Left kidney (tissue), 2 donors: Measurements from ENCODE around the gene ATR. TPM values are rescaled to one million over a fixed set of nuclear protein-coding genes. Genes with fewer than 3 reads are reported as not detected.
A peak's percentile ranks its signal among the peaks of the same experiment; 100 is the strongest.
"Not testable (repeated sequence)": the region's sequence is repeated elsewhere in the genome, so short reads cannot be mapped to it uniquely, and the experiment has no call there.

Experiments
- DNase-seq: peaks from one replicate; pipeline ENCODE4 v3.0.0-alpha.2; 2013
- polyA plus RNA-seq: library from polyadenylated mRNA; unstranded; fragments of 120-200 nt; gene quantifications from one replicate; pipeline ENCODE4 v1.2.1, GENCODE V29; 2013; ENCODE audit not compliant: insufficient read length

Gene ATR
- polyA plus RNA-seq, 1 donor, result 40.0 TPM

DNA sequence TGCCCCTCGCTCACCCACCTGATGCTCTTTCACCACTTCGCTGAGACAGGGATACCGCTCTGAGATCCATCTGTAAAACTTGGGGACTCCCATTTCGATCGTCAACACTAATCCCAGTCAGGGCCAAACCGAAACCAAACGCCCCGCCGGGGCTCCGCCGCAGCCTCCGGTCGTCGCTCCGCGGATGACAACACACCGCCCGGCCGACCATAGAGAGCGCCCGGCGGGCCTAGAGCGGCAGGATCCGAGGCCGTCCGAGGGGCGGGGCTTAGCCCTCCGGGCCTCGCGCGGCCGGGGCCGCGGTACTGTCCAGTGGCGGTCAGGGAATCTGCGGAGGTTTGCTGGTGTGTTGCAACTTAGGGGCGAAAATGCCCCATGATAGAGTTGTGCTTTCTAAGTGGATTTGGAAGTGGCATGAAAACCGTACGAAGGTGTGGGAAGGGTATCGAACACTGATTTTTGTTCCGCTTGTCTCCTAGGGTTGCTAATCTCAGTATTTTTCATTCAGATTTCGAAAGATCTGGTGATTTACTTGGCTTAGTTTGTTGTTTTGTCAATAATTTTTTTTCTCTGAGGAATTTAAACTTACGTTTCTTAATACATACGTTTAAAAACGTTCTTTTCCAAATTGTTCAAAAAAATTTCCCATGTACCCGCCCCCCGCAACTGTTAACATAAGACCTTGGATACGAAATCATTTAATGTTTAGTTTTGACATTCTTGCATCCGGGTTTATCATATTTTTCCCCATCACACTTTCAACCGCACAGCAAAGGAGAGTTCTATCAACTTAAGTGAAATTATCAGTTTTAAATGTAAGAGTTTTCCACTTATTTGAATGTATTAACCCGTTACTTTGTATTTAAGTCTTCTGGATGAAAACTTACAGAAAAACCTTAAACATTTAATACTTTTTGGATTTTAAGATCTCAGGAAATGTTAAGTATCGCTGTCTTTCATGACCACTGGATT lies 130.4 kb downstream of the ATR start, which contains the start of gene XRN1:
Gene XRN1 (minus strand): TSS at position 186 of the 972 bp plus-strand sequence. CDS start 93 bp downstream, at position 93.
- peak; percentile 94 for DNase-seq

DNA sequence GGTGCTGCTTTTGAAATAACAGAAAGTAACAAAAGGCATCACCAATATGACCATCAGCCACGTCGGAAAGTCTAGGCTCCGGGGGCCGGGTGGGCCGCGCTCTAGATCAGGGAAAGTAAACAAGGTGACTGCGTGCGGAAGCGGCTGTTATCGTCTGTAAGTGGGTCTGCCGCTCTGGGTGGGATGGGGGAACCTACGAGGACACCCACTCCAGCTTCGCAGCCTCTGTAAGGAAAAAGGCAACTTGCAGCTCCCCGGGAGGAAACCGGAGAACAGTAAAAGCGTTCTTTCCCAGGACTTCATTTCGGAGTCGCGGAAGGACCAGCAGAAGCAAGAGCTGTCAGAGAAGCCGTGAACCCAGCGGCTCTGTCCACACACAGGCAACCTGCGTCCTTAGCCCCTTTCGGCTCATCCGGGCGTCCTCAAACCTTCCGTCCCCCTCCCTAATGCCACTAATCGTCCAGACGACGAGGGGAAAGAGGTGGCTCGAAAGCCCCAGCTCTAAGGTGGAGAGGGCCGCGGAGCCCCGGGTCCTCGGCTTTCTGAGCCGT lies 131.2 kb downstream of the ATR start:
- peak; percentile 47 for DNase-seq

DNA sequence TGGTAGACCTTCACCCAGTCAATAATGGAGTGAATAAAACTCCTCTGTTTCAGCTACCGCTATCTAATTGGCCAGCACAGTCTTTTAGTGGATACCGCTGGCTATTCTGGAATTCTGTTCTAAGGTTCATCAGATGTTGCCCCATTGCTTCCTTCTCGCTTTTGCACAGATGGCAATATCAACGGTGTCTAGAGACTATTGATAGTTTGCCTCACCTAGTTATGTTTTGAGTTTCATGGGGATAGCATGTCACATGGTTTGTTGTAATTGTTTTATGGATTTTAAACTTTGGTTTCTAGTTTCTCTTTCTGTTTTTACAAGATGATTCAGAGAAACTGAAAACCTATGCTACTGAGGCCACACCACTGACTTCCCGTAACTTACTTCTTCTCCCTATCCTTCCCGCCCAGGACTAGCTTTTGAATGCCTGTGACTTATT lies 132.7 kb downstream of the ATR start:
- DNase-seq, result no peak

DNA sequence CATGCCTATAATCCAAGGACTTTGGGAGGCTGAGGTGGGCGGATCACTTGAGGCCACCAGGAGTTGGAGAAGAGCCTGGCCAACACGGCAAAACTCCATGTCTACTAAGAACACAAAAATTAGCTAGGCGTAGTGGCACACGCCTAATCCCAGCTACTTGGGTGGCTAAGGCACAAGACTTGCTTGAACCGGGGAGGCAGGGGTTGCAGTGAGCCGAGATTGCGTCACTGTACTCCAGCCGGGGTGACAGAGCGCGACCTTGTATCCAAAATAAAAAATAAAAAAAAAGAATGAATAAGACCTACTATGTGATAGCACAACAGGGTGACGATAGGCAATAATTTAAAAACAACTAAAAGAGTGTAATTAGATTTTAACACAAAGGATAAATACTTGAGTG lies 134.2 kb downstream of the ATR start:
- no peak for DNase-seq

DNA sequence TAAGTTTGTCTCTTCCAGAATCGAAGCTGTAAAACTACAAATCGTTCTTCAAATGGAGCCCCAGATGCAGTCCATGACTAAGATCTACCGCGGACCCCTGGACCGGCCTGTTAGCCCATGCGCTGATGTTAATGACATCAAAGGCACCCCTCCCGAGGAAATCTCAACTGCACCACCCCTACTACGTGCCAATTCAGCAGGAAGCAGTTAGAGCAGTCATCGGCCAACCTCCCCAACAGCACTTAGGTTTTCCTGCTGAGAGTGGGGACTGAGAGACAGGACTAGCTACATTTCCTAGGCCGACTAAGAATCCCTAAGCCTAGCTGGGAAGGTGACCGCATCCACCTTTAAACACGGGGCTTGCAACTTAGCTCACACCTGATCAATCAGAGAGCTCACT lies 135.5 kb downstream of the ATR start:
- DNase-seq, result not testable (repeated sequence)

DNA sequence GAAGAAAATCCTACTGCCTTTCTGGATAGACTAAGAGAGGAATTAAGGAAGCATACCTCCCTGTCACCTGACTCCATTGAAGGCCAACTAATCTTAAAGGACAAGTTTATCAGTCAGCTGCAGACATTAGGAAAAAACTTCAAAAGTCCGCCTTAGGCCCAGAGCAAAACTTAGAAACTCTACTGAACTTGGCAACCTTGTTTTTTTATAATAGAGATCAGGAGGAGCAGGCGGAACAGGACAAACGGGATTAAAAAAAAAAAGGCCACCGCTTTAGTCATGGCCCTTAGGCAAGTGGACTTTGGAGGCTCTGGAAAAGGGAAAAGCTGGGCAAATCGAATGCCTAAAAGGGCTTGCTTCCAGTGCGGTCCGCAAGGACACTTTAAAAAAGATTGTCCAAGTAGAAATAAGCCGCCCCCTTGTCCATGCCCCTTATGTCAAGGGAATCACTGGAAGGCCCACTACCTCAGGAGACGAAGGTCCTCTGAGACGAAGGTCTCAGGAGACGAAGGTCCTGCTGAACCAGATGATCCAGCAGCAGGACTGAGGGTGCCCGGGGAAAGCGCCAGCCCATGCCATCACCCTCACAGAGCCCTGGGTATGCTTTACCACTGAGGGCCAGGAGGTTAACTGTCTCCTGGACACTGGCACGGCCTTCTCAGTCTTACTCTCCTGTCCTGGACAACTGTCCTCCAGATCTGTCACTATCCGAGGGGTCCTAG lies 138.9 kb downstream of the ATR start:
- not testable (repeated sequence) for DNase-seq

DNA sequence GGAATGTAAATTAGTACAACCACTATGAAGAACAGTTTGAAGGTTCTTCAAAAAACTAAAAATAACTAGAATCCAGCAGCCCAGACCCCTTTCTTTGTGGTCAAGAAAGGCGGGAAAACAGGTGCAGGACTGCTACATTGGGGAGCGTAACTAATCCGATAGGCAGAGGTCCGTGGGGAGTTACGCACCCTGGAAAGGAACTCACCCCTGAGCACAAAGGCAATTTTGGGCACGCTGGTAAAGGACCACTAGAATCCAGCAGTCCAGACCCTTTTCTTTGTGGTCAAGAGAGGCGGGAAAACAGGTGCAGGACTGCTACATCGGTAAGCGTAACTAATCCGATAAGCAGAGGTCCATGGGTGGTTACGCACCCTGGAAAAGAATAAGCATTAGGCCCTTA lies 140.4 kb downstream of the ATR start:
- DNase-seq, result not testable (repeated sequence)

DNA sequence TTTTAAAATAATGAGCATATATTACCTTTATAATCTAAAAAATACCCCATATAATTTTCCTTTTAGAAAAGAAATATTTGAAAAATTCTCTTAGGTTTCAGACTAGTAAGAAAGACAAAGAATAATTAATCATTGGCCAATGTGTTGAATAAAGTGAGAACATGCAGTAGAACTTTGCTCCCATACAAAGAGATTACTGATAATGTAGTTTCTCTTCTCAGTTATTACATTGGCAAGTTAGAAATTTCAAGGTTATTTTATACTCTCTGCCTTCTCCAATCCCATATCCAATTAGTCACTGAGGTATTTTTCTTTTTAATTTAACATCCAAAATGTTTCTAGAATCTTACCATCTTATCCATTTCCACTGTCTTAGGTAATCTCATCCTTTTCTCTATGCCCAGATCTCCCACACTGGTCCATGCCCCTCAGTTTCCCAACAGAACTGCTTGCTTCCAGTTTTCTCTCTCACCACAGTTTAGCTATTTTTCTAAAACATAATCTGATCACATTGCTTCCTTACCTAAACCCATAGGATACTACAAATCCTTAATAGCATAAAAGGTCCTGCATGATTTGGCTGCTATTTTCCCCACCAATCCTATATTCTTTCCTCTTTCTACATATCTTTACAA lies 141.5 kb downstream of the ATR start:
- no peak for DNase-seq

DNA sequence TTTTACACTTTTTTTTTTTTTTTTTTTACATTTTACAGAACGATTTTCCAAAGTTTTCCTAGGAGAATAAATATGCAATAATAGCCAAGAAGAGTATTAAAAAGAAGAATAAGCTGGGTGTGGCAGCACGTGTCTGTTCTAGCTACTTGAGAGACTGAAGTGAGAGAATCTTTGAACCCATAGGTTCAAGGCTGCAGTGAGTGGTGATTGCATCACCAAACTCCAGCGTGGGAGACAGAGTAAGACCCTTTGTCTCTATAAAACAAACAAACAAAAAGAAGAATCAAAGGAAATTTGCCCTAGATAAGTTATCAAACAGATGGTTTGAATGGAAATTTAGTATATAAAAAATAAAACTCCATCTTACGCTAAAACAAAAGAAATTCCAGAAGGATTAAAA lies 144.0 kb downstream of the ATR start:
- DNase-seq, result no peak

DNA sequence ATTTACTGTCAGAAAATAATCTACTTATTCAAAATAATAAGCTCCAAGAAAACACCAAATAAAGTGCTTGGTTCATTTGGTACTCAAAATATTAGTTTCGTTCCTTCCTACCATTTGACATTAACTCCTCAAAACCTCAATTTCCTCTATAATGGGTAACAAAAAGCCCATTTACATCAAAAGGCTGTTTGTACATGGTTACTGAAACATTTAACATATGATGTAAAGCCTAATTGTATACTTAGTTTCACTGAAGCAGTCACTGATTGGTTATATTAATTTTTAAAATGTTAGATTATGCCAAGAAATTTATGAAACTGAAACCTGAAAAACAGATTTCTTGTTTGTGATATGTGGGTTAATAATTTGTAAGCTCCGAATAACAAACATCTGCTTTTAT lies 145.4 kb downstream of the ATR start:
- no peak for DNase-seq

DNA sequence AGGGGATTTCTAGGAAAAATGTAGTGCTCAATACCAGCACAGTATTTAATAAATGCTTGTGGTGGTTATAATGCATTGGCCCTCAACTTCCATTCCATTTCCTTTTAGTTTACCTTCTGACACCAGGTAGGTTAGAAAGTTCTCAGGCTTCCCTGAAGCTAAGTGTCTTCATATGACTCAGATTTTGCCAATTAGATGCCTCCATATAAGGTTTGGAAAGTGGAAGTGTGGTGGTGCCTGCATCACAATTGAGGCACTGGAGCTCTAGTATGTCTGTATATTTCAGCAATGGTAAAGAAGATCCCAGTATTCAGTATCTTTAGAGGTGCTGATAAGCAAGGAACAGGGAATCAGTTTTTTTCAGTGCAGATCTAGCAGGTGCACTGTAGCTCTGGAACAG lies 149.0 kb downstream of the ATR start:
- no peak for DNase-seq

DNA sequence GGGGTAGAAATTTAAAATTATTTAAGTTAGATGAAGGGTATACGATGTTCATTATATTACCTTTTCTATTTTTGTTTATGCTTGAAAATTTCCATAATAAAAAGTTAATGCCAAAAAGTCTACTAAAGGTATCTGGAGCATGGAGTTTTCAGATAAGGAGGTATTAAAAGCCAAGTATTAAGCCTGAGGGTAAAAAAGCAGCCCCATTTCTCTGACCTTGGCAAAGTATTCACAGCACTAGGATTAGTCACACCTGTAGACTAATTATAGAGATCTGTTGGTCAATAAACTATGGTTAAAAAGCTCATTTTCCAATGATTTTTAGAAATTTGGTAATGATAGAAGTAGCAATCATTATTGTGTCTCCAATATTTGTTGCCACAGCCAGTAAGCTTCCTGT lies 153.8 kb downstream of the ATR start:
- DNase-seq, result no peak

DNA sequence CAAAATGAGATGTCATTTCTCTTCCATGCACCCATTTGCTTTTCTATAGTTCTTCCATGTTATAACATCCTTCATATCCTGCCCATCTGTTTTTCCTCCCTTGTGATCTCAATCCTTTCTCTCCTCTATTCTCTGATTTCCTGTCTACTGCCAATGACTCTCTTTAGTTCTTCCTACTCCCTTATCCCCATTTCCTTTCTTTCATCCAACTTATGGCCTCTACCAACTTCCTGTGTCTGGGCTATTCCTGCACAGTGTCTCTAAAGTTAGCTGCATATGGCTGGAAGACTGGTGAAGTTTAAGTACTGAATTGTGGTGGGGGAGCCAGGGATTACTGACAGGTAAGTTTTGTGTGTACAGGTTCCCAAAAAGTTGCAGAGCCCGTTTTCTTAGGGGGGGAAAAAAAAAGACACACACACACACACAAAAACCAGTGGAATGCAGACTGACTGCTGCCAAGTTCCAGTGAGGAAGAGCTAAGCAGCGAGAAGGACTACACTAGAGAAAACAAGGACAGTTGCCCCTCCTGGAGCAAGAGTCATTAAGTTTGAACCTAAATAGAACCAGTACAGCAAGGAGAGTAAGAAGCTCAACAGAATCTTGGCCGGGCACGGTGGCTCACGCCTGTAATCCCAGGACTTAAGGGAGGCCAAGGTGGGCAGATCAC lies 159.5 kb downstream of the ATR start:
- DNase-seq, result no peak

DNA sequence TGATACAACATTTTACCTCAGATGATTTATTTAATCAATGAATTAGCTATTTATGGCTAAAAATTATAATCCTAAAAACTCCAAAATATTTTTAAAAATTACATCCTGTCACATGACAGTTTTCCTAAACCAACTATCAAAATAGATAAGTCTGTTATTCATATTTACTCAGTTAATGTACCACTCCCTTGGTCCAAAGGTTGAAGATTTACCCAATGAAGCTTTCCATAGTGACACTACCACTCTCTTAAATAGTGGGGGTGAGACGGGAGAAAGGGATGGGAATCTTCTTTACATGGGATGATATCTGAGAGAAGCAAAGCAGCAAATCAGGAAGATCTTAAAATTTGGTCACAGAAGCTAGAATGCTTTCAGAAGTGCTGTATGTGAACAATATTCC lies 161.2 kb downstream of the ATR start:
- DNase-seq, result no peak

DNA sequence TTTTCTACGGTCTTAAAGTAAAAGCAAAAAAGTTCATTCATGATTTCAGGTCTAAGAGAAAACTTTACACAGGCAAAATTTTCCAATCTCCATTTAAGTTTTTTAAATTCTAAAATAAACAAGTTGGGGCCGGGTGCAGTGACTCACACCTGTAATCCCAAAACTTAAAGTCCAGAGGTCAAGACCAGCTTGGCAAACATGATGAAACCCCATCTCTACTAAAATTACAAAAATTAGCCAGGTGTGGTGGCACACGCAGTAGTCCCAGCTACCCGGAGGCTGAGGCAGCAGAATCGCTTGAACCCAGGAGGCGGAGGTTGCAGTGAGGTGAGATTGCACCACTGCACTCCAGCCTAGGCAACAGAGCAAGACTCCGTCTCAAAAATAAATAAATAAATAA lies 178.0 kb downstream of the ATR start:
- DNase-seq, result not testable (repeated sequence)

Other genes starting within 250 kb of the ATR start
- 35.7 TPM for gene XRN1, start 130.7 kb downstream of the ATR start, polyA plus RNA-seq
- 28.9 TPM for gene PLS1, start 17.7 kb upstream of the ATR start, polyA plus RNA-seq
- 14.4 TPM for gene TRPC1, start 145.3 kb upstream of the ATR start, polyA plus RNA-seq